ENCODE data around the gene DCLK3.

The DCLK3 gene

GRCh38 chr3:36765104-36765503 is 751 bp upstream of the DCLK3 start:
- no peaks in the 10 kb centered on the region for H3K36me3 ChIP-seq (ENCODE audit: control insufficient read depth in 2 of 2, insufficient read depth in 2 of 2, low read length in 2 of 2)
- H3K27me3 ChIP-seq (ENCODE audit: control insufficient read depth in 2 of 2, insufficient read depth in 2 of 2, low read length in 2 of 2) = peaks cover 15 to 28% of the 10 kb centered on the region in 2 donors
- no peak overlapping the region for H3K27ac ChIP-seq (ENCODE audit: low read depth in 2 of 2, low read length in 2 of 2)

GRCh38 chr3:36764704-36765038 is 318 bp upstream of the DCLK3 start:
- no peak overlapping the region for H3K27ac ChIP-seq (ENCODE audit: low read depth in 2 of 2, low read length in 2 of 2)
- no peak overlapping the region for H3K9ac ChIP-seq (ENCODE audit: low read depth in 1 of 2, low read length in 2 of 2)
- no peaks in the 10 kb centered on the region for H3K4me1 ChIP-seq (ENCODE audit: control insufficient read depth in 2 of 2, insufficient read depth in 2 of 2, low read length in 2 of 2)
- peaks cover 15 to 28% of the 10 kb centered on the region in 2 donors for H3K27me3 ChIP-seq (ENCODE audit: control insufficient read depth in 2 of 2, insufficient read depth in 2 of 2, low read length in 2 of 2)
- H3K4me3 ChIP-seq (ENCODE audit: low read length in 2 of 2) = no peak overlapping the region
- H3K9me3 ChIP-seq (ENCODE audit: control insufficient read depth in 2 of 2, low read length in 2 of 2) = peaks cover 0 to 2% of the 10 kb centered on the region in 2 donors
- H3K36me3 ChIP-seq (ENCODE audit: control insufficient read depth in 2 of 2, insufficient read depth in 2 of 2, low read length in 2 of 2) = no peaks in the 10 kb centered on the region

More at GRCh38 chr3:36765104-36765503, 751 bp upstream of the DCLK3 start:
- Histone ChIP-seq H3K9ac (ENCODE audit: low read depth in 1 of 2, low read length in 2 of 2) (no peak overlapping the region), H3K4me1 (ENCODE audit: control insufficient read depth in 2 of 2, insufficient read depth in 2 of 2, low read length in 2 of 2) (no peaks in the 10 kb centered on the region), H3K9me3 (ENCODE audit: control insufficient read depth in 2 of 2, low read length in 2 of 2) (peaks cover 0 to 2% of the 10 kb centered on the region in 2 donors), H3K4me3 (ENCODE audit: low read length in 2 of 2) (no peak overlapping the region)

- Histone ChIP-seq H3K36me3 (ENCODE audit: control insufficient read depth in 2 of 2, insufficient read depth in 2 of 2, low read length in 2 of 2) (no peaks in the 10 kb centered on the region), H3K4me1 (ENCODE audit: control insufficient read depth in 2 of 2, insufficient read depth in 2 of 2, low read length in 2 of 2) (no peaks in the 10 kb centered on the region), H3K4me3 (ENCODE audit: low read length in 2 of 2) (no peak overlapping the region), H3K9me3 (ENCODE audit: control insufficient read depth in 2 of 2, low read length in 2 of 2) (peaks cover 0 to 2% of the 10 kb centered on the region in 2 donors), H3K27me3 (ENCODE audit: control insufficient read depth in 2 of 2, insufficient read depth in 2 of 2, low read length in 2 of 2) (peaks cover 15 to 28% of the 10 kb centered on the region in 2 donors), H3K27ac (ENCODE audit: low read depth in 2 of 2, low read length in 2 of 2) (no peak overlapping the region), H3K9ac (ENCODE audit: low read depth in 1 of 2, low read length in 2 of 2) (no peak overlapping the region)
These were observed 1.2 kb downstream of the DCLK3 start for GRCh38 chr3:36762918-36763849.

- H3K9ac ChIP-seq (ENCODE audit: low read depth in 1 of 2, low read length in 2 of 2) = no peak overlapping the region
- H3K4me1 ChIP-seq (ENCODE audit: control insufficient read depth in 2 of 2, insufficient read depth in 2 of 2, low read length in 2 of 2) = no peaks in the 10 kb centered on the region
- no peak overlapping the region for H3K27ac ChIP-seq (ENCODE audit: low read depth in 2 of 2, low read length in 2 of 2)
- H3K36me3 ChIP-seq (ENCODE audit: control insufficient read depth in 2 of 2, insufficient read depth in 2 of 2, low read length in 2 of 2) = no peaks in the 10 kb centered on the region
- H3K27me3 ChIP-seq (ENCODE audit: control insufficient read depth in 2 of 2, insufficient read depth in 2 of 2, low read length in 2 of 2) = peaks cover 15 to 23% of the 10 kb centered on the region in 2 donors
- H3K4me3 ChIP-seq (ENCODE audit: low read length in 2 of 2) = no peak overlapping the region
- H3K9me3 ChIP-seq (ENCODE audit: control insufficient read depth in 2 of 2, low read length in 2 of 2) = peaks cover 0 to 2% of the 10 kb centered on the region in 2 donors
These were observed 2.6 kb downstream of the DCLK3 start for GRCh38 chr3:36761779-36762178.

GRCh38 chr3:36756269-36756668 is 8.1 kb downstream of the DCLK3 start:
- H3K4me3 ChIP-seq (ENCODE audit: low read length in 2 of 2) = no peak overlapping the region
- H3K27me3 ChIP-seq (ENCODE audit: control insufficient read depth in 2 of 2, insufficient read depth in 2 of 2, low read length in 2 of 2) = peaks cover 0 to 2% of the 10 kb centered on the region in 2 donors
- H3K36me3 ChIP-seq (ENCODE audit: control insufficient read depth in 2 of 2, insufficient read depth in 2 of 2, low read length in 2 of 2) = no peaks in the 10 kb centered on the region
- no peaks in the 10 kb centered on the region for H3K4me1 ChIP-seq (ENCODE audit: control insufficient read depth in 2 of 2, insufficient read depth in 2 of 2, low read length in 2 of 2)
- H3K9me3 ChIP-seq (ENCODE audit: control insufficient read depth in 2 of 2, low read length in 2 of 2) = no peaks in the 10 kb centered on the region
- no peak overlapping the region for H3K27ac ChIP-seq (ENCODE audit: low read depth in 2 of 2, low read length in 2 of 2)
- H3K9ac ChIP-seq (ENCODE audit: low read depth in 1 of 2, low read length in 2 of 2) = no peak overlapping the region

- Histone ChIP-seq H3K9me3 (ENCODE audit: control insufficient read depth in 2 of 2, low read length in 2 of 2) (no peaks in the 10 kb centered on the region), H3K36me3 (ENCODE audit: control insufficient read depth in 2 of 2, insufficient read depth in 2 of 2, low read length in 2 of 2) (no peaks in the 10 kb centered on the region), H3K9ac (ENCODE audit: low read depth in 1 of 2, low read length in 2 of 2) (no peak overlapping the region)
These were observed 13.0 kb downstream of the DCLK3 start for GRCh38 chr3:36751326-36751725.

GRCh38 chr3:36750737-36751136 is 13.6 kb downstream of the DCLK3 start:
- Histone ChIP-seq H3K9me3 (ENCODE audit: control insufficient read depth in 2 of 2, low read length in 2 of 2) (no peaks in the 10 kb centered on the region), H3K27ac (ENCODE audit: low read depth in 2 of 2, low read length in 2 of 2) (no peak overlapping the region), H3K9ac (ENCODE audit: low read depth in 1 of 2, low read length in 2 of 2) (no peak overlapping the region), H3K27me3 (ENCODE audit: control insufficient read depth in 2 of 2, insufficient read depth in 2 of 2, low read length in 2 of 2) (peaks cover 0 to 4% of the 10 kb centered on the region in 2 donors), H3K4me1 (ENCODE audit: control insufficient read depth in 2 of 2, insufficient read depth in 2 of 2, low read length in 2 of 2) (no peaks in the 10 kb centered on the region), H3K4me3 (ENCODE audit: low read length in 2 of 2) (no peak overlapping the region), H3K36me3 (ENCODE audit: control insufficient read depth in 2 of 2, insufficient read depth in 2 of 2, low read length in 2 of 2) (no peaks in the 10 kb centered on the region)

More at GRCh38 chr3:36751326-36751725, 13.0 kb downstream of the DCLK3 start:
- Histone ChIP-seq H3K4me1 (ENCODE audit: control insufficient read depth in 2 of 2, insufficient read depth in 2 of 2, low read length in 2 of 2) (no peaks in the 10 kb centered on the region), H3K27me3 (ENCODE audit: control insufficient read depth in 2 of 2, insufficient read depth in 2 of 2, low read length in 2 of 2) (peaks cover 0 to 4% of the 10 kb centered on the region in 2 donors), H3K27ac (ENCODE audit: low read depth in 2 of 2, low read length in 2 of 2) (no peak overlapping the region), H3K4me3 (ENCODE audit: low read length in 2 of 2) (no peak overlapping the region)

GRCh38 chr3:36744763-36745162 is 19.6 kb downstream of the DCLK3 start:
- Histone ChIP-seq H3K9ac (ENCODE audit: low read depth in 1 of 2, low read length in 2 of 2) (no peak overlapping the region), H3K27ac (ENCODE audit: low read depth in 2 of 2, low read length in 2 of 2) (no peak overlapping the region), H3K27me3 (ENCODE audit: control insufficient read depth in 2 of 2, insufficient read depth in 2 of 2, low read length in 2 of 2) (no peaks in the 10 kb centered on the region), H3K9me3 (ENCODE audit: control insufficient read depth in 2 of 2, low read length in 2 of 2) (no peaks in the 10 kb centered on the region), H3K4me1 (ENCODE audit: control insufficient read depth in 2 of 2, insufficient read depth in 2 of 2, low read length in 2 of 2) (no peaks in the 10 kb centered on the region), H3K4me3 (ENCODE audit: low read length in 2 of 2) (no peak overlapping the region), H3K36me3 (ENCODE audit: control insufficient read depth in 2 of 2, insufficient read depth in 2 of 2, low read length in 2 of 2) (no peaks in the 10 kb centered on the region)

GRCh38 chr3:36743826-36744225 is 20.5 kb downstream of the DCLK3 start:
- Histone ChIP-seq H3K9me3 (ENCODE audit: control insufficient read depth in 2 of 2, low read length in 2 of 2) (no peaks in the 10 kb centered on the region), H3K27ac (ENCODE audit: low read depth in 2 of 2, low read length in 2 of 2) (no peak overlapping the region)

GRCh38 chr3:36741285-36741684 is 23.1 kb downstream of the DCLK3 start:
- H3K9ac ChIP-seq (ENCODE audit: low read depth in 1 of 2, low read length in 2 of 2) = no peak overlapping the region
- H3K9me3 ChIP-seq (ENCODE audit: control insufficient read depth in 2 of 2, low read length in 2 of 2) = no peaks in the 10 kb centered on the region
- no peak overlapping the region for H3K27ac ChIP-seq (ENCODE audit: low read depth in 2 of 2, low read length in 2 of 2)
- H3K36me3 ChIP-seq (ENCODE audit: control insufficient read depth in 2 of 2, insufficient read depth in 2 of 2, low read length in 2 of 2) = no peaks in the 10 kb centered on the region
- no peaks in the 10 kb centered on the region for H3K4me1 ChIP-seq (ENCODE audit: control insufficient read depth in 2 of 2, insufficient read depth in 2 of 2, low read length in 2 of 2)
- no peak overlapping the region for H3K4me3 ChIP-seq (ENCODE audit: low read length in 2 of 2)
- no peaks in the 10 kb centered on the region for H3K27me3 ChIP-seq (ENCODE audit: control insufficient read depth in 2 of 2, insufficient read depth in 2 of 2, low read length in 2 of 2)

More at GRCh38 chr3:36743826-36744225, 20.5 kb downstream of the DCLK3 start:
- Histone ChIP-seq H3K4me1 (ENCODE audit: control insufficient read depth in 2 of 2, insufficient read depth in 2 of 2, low read length in 2 of 2) (no peaks in the 10 kb centered on the region), H3K27me3 (ENCODE audit: control insufficient read depth in 2 of 2, insufficient read depth in 2 of 2, low read length in 2 of 2) (no peaks in the 10 kb centered on the region), H3K36me3 (ENCODE audit: control insufficient read depth in 2 of 2, insufficient read depth in 2 of 2, low read length in 2 of 2) (no peaks in the 10 kb centered on the region), H3K4me3 (ENCODE audit: low read length in 2 of 2) (no peak overlapping the region), H3K9ac (ENCODE audit: low read depth in 1 of 2, low read length in 2 of 2) (no peak overlapping the region)
